H1 (cell line): ENCODE measurements around the gene SSR2. TPM values are rescaled to one million over a fixed set of nuclear protein-coding genes. Genes with fewer than 3 reads are reported as not detected.

Experiments used
- ATF2 ChIP-seq: IDR thresholded peaks from 2 replicates; pipeline ENCODE4 v1.6.1; 2012; ENCODE audit warnings: low read length, inconsistent platforms
- BCL11A ChIP-seq, 2 experiments: IDR thresholded peaks; one replicate each; pipeline ENCODE4 v1.6.1; 2011; ENCODE audit warnings: low read depth in 2 of 2, low read length in 2 of 2, mild to moderate bottlenecking in 2 of 2
- BRCA1 ChIP-seq: IDR thresholded peaks from 2 replicates; pipeline ENCODE4 v1.6.1; 2012; ENCODE audit warnings: low read depth, low read length, improper control_type of control experiment
- CHD7 ChIP-seq: fragments of 300-600 bp; sonication (generic); IDR thresholded peaks from 2 replicates; pipeline ENCODE4 v1.7.1; 2012; ENCODE audit warnings: low read length, moderate library complexity, mild to moderate bottlenecking, inconsistent platforms; ENCODE audit not compliant: insufficient replicate concordance
- FOSL1 ChIP-seq: IDR thresholded peaks from 2 replicates; pipeline ENCODE4 v1.6.1; 2011; ENCODE audit warnings: mild to moderate bottlenecking, low read depth, low read length, moderate library complexity; ENCODE audit not compliant: insufficient read depth
- PHF8 ChIP-seq: fragments of 200-600 bp; sonication (generic); conservative IDR thresholded peaks from 2 replicates; pipeline ENCODE4 v1.7.1; 2012; ENCODE audit warnings: low read depth, mild to moderate bottlenecking, inconsistent platforms, low read length, moderate library complexity
- POU5F1 ChIP-seq: IDR thresholded peaks from 2 replicates; pipeline ENCODE4 v1.6.1; 2011; ENCODE audit warnings: low read depth, mild to moderate bottlenecking, low read length, moderate library complexity
- SP1 ChIP-seq: IDR thresholded peaks from 2 replicates; pipeline ENCODE4 v1.6.1; 2011; ENCODE audit warnings: low read depth, low read length
- SP4 ChIP-seq: IDR thresholded peaks from 2 replicates; pipeline ENCODE4 v1.6.1; 2012; ENCODE audit warnings: low read length, inconsistent platforms
- SUZ12 ChIP-seq: fragments of 200-600 bp; sonication (generic); IDR thresholded peaks from 2 replicates; pipeline ENCODE4 v1.6.1; 2012; ENCODE audit warnings: mild to moderate bottlenecking, inconsistent platforms, low read length, moderate library complexity, mixed read lengths
- TAF1 ChIP-seq: IDR thresholded peaks from 2 replicates; pipeline ENCODE4 v1.6.1; 2011; ENCODE audit warnings: mild to moderate bottlenecking, low read depth, low read length
- polyA plus RNA-seq, 7 experiments: library from polyadenylated mRNA; depleted of rRNA in 3 of 7; stranded (reverse) in 5 of 7; unstranded in 2 of 7; fragments of >200 nt in 5 of 7; fragments of 200-250 nt in 2 of 7; gene quantifications; 1 replicate in 5 of 7; 2 replicates in 1 of 7; 4 replicates in 1 of 7; pipeline versions ENCODE4 v1.2.1 to v1.2.3, GENCODE V29; 2011 to 2013; ENCODE audit warnings: missing spikeins in 2 of 7, mixed read lengths in 2 of 7
- total RNA-seq: library from RNA; stranded (reverse); fragmentation: NEBNext Ultra II Directional; extraction: Animal tissue kit (Norgen Biotek cat#: 25700); gene quantifications from 2 replicates; pipeline ENCODE4 v1.2.1, GENCODE V29; 2021

The SSR2 gene
- total and polyA plus RNA-seq, 2 of the 8 experiments (the other 6 are each of a cell fraction or from before 2014, with no cell fraction given): 190 to 648 TPM

GRCh38 chr1:155968670-155969069 lies 52.1 kb downstream of the SSR2 start (continued):
- TF ChIP-seq CHD7: no peak
- no peak for TF ChIP-seq ATF2
- no peak for TF ChIP-seq BCL11A (IDR thresholded peaks at IDR 0.05; ENCODE audit: low read depth in 2 of 2, low read length in 2 of 2)
- TF ChIP-seq SUZ12: no peak
- TF ChIP-seq BRCA1: no peak
- no peak for TF ChIP-seq POU5F1
- no peak for TF ChIP-seq FOSL1
- TF ChIP-seq SP4: no peak
- TF ChIP-seq TAF1: no peak
- TF ChIP-seq SP1: no peak
- TF ChIP-seq PHF8: no peak
